Psoas muscle (tissue), 8 donors: Measurements from ENCODE around the gene PGAM5. TPM values are rescaled to one million over a fixed set of nuclear protein-coding genes. Genes with fewer than 3 reads are reported as not detected.

Source experiments
- ATAC-seq, 4 donors: fragments of 200-7000 bp; cut with Tn5 transposase; one replicate each; pipeline ENCODE4 v1.9.1; 2020; ENCODE audit warnings: moderate library complexity in 3 of 4, mild to moderate bottlenecking in 2 of 4
- DNase-seq, 2 donors: peaks; one replicate each; pipeline ENCODE4 v3.0.0-alpha.2; 2020
- H3K27ac ChIP-seq: fragments of 200-600 bp; one replicate; pipeline ENCODE4 v1.8.0; 2022
- H3K27me3 ChIP-seq, 3 donors: fragments of 200-600 bp in 1 of 3; one replicate each; pipeline versions ENCODE4 v1.6.1 to v1.8.0; 2013 to 2022; ENCODE audit warnings: low read length in 2 of 3, mild to moderate bottlenecking in 2 of 3, moderate library complexity in 1 of 3; ENCODE audit not compliant: insufficient read depth in 3 of 3
- H3K36me3 ChIP-seq, 2 donors: fragments of 200-600 bp in 1 of 2; one replicate each; pipeline versions ENCODE4 v1.6.1 to v1.8.0; 2013 to 2022; ENCODE audit warnings: low read depth in 1 of 2, mild to moderate bottlenecking in 1 of 2, moderate library complexity in 1 of 2; ENCODE audit not compliant: insufficient read depth in 1 of 2
- H3K4me1 ChIP-seq: fragments of 200-600 bp; one replicate; pipeline ENCODE4 v1.8.0; 2022
- H3K4me3 ChIP-seq: fragments of 200-600 bp; one replicate; pipeline ENCODE4 v1.8.0; 2022; ENCODE audit warnings: mild to moderate bottlenecking
- H3K9me3 ChIP-seq: fragments of 200-600 bp; one replicate; pipeline ENCODE4 v1.8.0; 2022
- CTCF ChIP-seq: fragments of 200-600 bp; IDR thresholded peaks from one replicate; pipeline ENCODE4 v1.8.0; 2022; ENCODE audit warnings: antibody characterized with exemption
- WGBS, 3 donors: extraction: QIAGEN DNeasy Blood & Tissue Kit; methylation state at CpG; one replicate each; pipeline versions ENCODE4 v1.1.6 to v1.1.7; 2013; 5-methylcytosine and 5-hydroxymethylcytosine counted together
- intact Hi-C, 2 donors: fragments of 100-400 bp; cut with DNase I; formaldehyde crosslinking; loops; one replicate each; pipeline versions ENCODE4 v1.11.0 to v1.14.2; 2022
- polyA plus RNA-seq, 3 donors: library from polyadenylated mRNA; stranded (reverse); fragments of 200-250 nt; gene quantifications; one replicate each; pipeline ENCODE4 v1.2.3, GENCODE V29; 2013
- total RNA-seq, 4 donors: library from RNA; stranded (reverse); fragmentation: NEBNext Ultra II Directional in 2 of 4; extraction: Animal tissue kit (Norgen Biotek cat#: 25700) in 2 of 4; gene quantifications; one replicate each; pipeline versions ENCODE4 v1.2.1 to v1.2.4, GENCODE V29; 2021 to 2023
- donor health status: healthy with polysubstance abuse.
- donor health status: DM: no; HTN: no; CAD: no; lungs with moderate emphysema.
- donor health status: Bipolar disorder and iron deficiency.
- donor health status: healthy.
- donor health status: DM: yes; HTN: yes; CAD: no.
- donor health status: DM: no; HTN: no; CAD: no.
- donor health status: DM: no; HTN: no; CAD: no.
- donor health status: DM: yes; HTN: yes; CAD: no.

The PGAM5 gene
- total and polyA plus RNA-seq, 7 donors = 25.3 to 62.0 (median 47.2) TPM

GRCh38 chr12:132713123-132713522 lies 2.5 kb downstream of the PGAM5 start:
- intact Hi-C loops = no loop called here
- no peak for TF ChIP-seq CTCF
- Histone ChIP-seq H3K27me3 (no peaks in the 10 kb centered on the region), H3K27ac (no peak overlapping the region), H3K4me3 (no peak overlapping the region), H3K36me3 (peaks cover 4 to 42% of the 10 kb centered on the region in 2 donors), H3K4me1 (peaks cover 11% of the 10 kb centered on the region), H3K9me3 (no peaks in the 10 kb centered on the region)
- DNase-seq (no peak), ATAC-seq (no peak)
- WGBS, 3 donors = 70 to 75% (median 70%) methylated on average over 2 of the region's 2 CpGs

- Histone ChIP-seq H3K27me3 (no peaks in the 10 kb centered on the region), H3K4me3 (no peak overlapping the region), H3K9me3 (no peaks in the 10 kb centered on the region), H3K27ac (no peak overlapping the region), H3K36me3 (peaks cover 8 to 64% of the 10 kb centered on the region in 2 donors), H3K4me1 (peaks cover 11% of the 10 kb centered on the region)
- no peak for TF ChIP-seq CTCF
- ATAC-seq (no peak), DNase-seq (peak in 1 of 2 donors; percentile 28)
- intact Hi-C loops = no loop called here
- 83 to 90% (median 85%) methylated on average over 9 of the region's 9 CpGs for WGBS, 3 donors
These were observed 5.2 kb downstream of the PGAM5 start for GRCh38 chr12:132715874-132716273.

GRCh38 chr12:132716356-132716755 lies 5.7 kb downstream of the PGAM5 start:
- Histone ChIP-seq H3K36me3 (peaks cover 8 to 69% of the 10 kb centered on the region in 2 donors), H3K9me3 (no peaks in the 10 kb centered on the region), H3K27me3 (no peaks in the 10 kb centered on the region), H3K4me1 (peaks cover 11% of the 10 kb centered on the region), H3K27ac (no peak overlapping the region), H3K4me3 (no peak overlapping the region)
- no peak for TF ChIP-seq CTCF
- peak in 1 of 2 donors; percentile 23 for DNase-seq
- ATAC-seq = no peak
- intact Hi-C loops = no loop called here
- WGBS, 3 donors = 78 to 83% (median 82%) methylated on average over 8 to 11 of the region's 11 CpGs

GRCh38 chr12:132717011-132717410 lies 6.4 kb downstream of the PGAM5 start:
- peak in 1 of 2 donors; percentile 37 for DNase-seq
- no peaks in the 10 kb centered on the region for H3K9me3 ChIP-seq
- H3K27me3 ChIP-seq = no peaks in the 10 kb centered on the region
- no peak for TF ChIP-seq CTCF
- intact Hi-C loops = no loop called here
- peak in 1 of 4 donors; percentile 6 for ATAC-seq
- H3K4me1 ChIP-seq = peaks cover 4% of the 10 kb centered on the region
- WGBS, 3 donors = 84 to 91% (median 89%) methylated on average over 14 to 17 of the region's 17 CpGs
- peaks cover 8 to 75% of the 10 kb centered on the region in 2 donors for H3K36me3 ChIP-seq
- H3K27ac ChIP-seq = no peak overlapping the region
- no peak overlapping the region for H3K4me3 ChIP-seq
